PFSK-1 (cell line): ENCODE data around the gene KLHDC3.

Source experiments
- FOXP2 ChIP-seq: optimal IDR thresholded peaks from 2 replicates; pipeline ENCODE3; 2011; ENCODE audit warnings: borderline replicate concordance, control low read depth, inconsistent platforms; ENCODE audit not compliant: insufficient read depth; ENCODE audit errors: extremely low read length, extremely low read depth
- POLR2AphosphoS5 ChIP-seq: IDR thresholded peaks from 2 replicates; pipeline ENCODE4 v1.6.1; 2012; ENCODE audit warnings: low read depth, mild to moderate bottlenecking, control low read depth, low read length, moderate library complexity
- REST ChIP-seq, 2 experiments: IDR thresholded peaks; 2 replicates each; pipeline versions ENCODE4 v1.6.1 to v1.8.0; 2011 to 2012; ENCODE audit warnings: low read depth in 2 of 2, low read length in 2 of 2, control low read depth in 1 of 2, inconsistent platforms in 1 of 2, mild to moderate bottlenecking in 1 of 2, moderate library complexity in 1 of 2; ENCODE audit not compliant: insufficient read depth in 1 of 2
- SIN3A ChIP-seq: IDR thresholded peaks from 2 replicates; pipeline ENCODE4 v1.6.1; 2012; ENCODE audit warnings: mild to moderate bottlenecking, low read length, moderate library complexity, borderline replicate concordance; ENCODE audit not compliant: insufficient read depth
- TAF1 ChIP-seq: IDR thresholded peaks from 2 replicates; pipeline ENCODE4 v1.6.1; 2012; ENCODE audit warnings: low read length, control low read depth, borderline replicate concordance; ENCODE audit not compliant: insufficient read depth

KLHDC3 gene

GRCh38 chr6:43007126-43007525 lies 6.9 kb upstream of the KLHDC3 start:
- no peak for TF ChIP-seq POLR2AphosphoS5
- TF ChIP-seq TAF1, result no peak
- no peak for TF ChIP-seq FOXP2
- no peak for TF ChIP-seq REST (IDR thresholded peaks at IDR 0.05; ENCODE audit: insufficient read depth in 1 of 2, low read depth in 2 of 2, low read length in 2 of 2)
- no peak for TF ChIP-seq SIN3A

- TF ChIP-seq REST (IDR thresholded peaks at IDR 0.05; ENCODE audit: insufficient read depth in 1 of 2, low read depth in 2 of 2, low read length in 2 of 2) (no peak), SIN3A (no peak), FOXP2 (no peak), TAF1 (no peak), POLR2AphosphoS5 (no peak)
Observed at GRCh38 chr6:43009124-43009523, 4.9 kb upstream of the KLHDC3 start.

GRCh38 chr6:43011207-43011606 lies 2.8 kb upstream of the KLHDC3 start:
- no peak for TF ChIP-seq FOXP2
- no peak for TF ChIP-seq REST (IDR thresholded peaks at IDR 0.05; ENCODE audit: insufficient read depth in 1 of 2, low read depth in 2 of 2, low read length in 2 of 2)
- no peak for TF ChIP-seq SIN3A
- TF ChIP-seq TAF1, result no peak
- TF ChIP-seq POLR2AphosphoS5, result no peak

DNA sequence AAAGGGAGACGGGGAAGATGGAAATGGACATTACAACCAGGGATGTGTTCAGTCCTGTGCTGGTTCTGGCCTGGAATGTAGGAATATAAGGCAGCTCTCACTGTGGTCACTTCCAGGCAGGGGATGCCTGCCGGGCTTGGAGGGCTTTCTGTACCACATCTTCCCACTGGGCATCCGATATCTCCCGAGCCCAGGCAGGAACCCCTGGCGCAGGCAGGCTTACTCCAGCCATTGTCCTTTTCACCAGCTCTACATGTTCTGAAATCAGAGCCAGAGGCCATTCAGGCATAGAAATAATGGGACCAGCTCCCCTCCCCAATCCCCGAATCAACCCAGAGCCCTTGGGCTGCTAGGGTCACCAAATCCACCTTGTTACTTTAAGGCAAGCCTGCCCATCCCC lies 1.7 kb upstream of the KLHDC3 start:
- TF ChIP-seq SIN3A, result no peak
- TF ChIP-seq FOXP2, result no peak
- no peak for TF ChIP-seq REST (IDR thresholded peaks at IDR 0.05; ENCODE audit: insufficient read depth in 1 of 2, low read depth in 2 of 2, low read length in 2 of 2)
- no peak for TF ChIP-seq TAF1
- TF ChIP-seq POLR2AphosphoS5, result no peak
